Spleen (tissue), 11 donors: ENCODE results near the gene PIGV. TPM values are rescaled to one million over a fixed set of nuclear protein-coding genes. Genes with fewer than 3 reads are reported as not detected.

Experiments used
- DNase-seq: peaks from one replicate; pipeline ENCODE4 v3.0.0-alpha.2; 2020
- H3K27ac ChIP-seq, 8 donors: fragments of 200-600 bp; sonication (generic) in 7 of 8; 1 replicate in 4 of 8; 2 replicates in 4 of 8; pipeline versions ENCODE4 v1.5.0 to v1.8.0; 2016 to 2021; ENCODE audit warnings: inconsistent platforms in 4 of 8, mild to moderate bottlenecking in 4 of 8, moderate library complexity in 1 of 8
- H3K27me3 ChIP-seq, 7 donors: fragments of 200-600 bp; sonication (generic) in 6 of 7; replicated peaks in 1 of 7; 1 replicate in 4 of 7; 2 replicates in 3 of 7; pipeline versions ENCODE4 v1.5.0 to v1.8.0; 2016 to 2021; ENCODE audit warnings: inconsistent platforms in 3 of 7, mild to moderate bottlenecking in 1 of 7
- H3K36me3 ChIP-seq, 6 donors: fragments of 200-600 bp; sonication (generic) in 5 of 6; 1 replicate in 4 of 6; 2 replicates in 2 of 6; pipeline versions ENCODE4 v1.5.0 to v1.8.0; 2016 to 2021; ENCODE audit warnings: inconsistent platforms in 2 of 6
- H3K4me1 ChIP-seq, 6 donors: fragments of 200-600 bp; sonication (generic) in 5 of 6; 1 replicate in 3 of 6; 2 replicates in 3 of 6; pipeline versions ENCODE4 v1.5.0 to v1.8.0; 2016 to 2021; ENCODE audit warnings: inconsistent platforms in 3 of 6
- H3K4me3 ChIP-seq, 8 donors: fragments of 200-600 bp; sonication (generic) in 7 of 8; 1 replicate in 4 of 8; 2 replicates in 4 of 8; pipeline versions ENCODE4 v1.5.0 to v1.8.0; 2016 to 2021; ENCODE audit warnings: inconsistent platforms in 4 of 8, mild to moderate bottlenecking in 4 of 8, moderate library complexity in 2 of 8
- H3K9me3 ChIP-seq, 8 donors: fragments of 200-600 bp; sonication (generic) in 7 of 8; 1 replicate in 4 of 8; 2 replicates in 4 of 8; pipeline versions ENCODE4 v1.5.0 to v1.8.0; 2016 to 2021; ENCODE audit warnings: inconsistent platforms in 4 of 8
- CTCF ChIP-seq, 11 experiments: fragments of 200-600 bp in 7 of 11; fragments of 450-650 bp in 4 of 11; sonication (generic) in 4 of 11; IDR thresholded peaks in 8 of 11; conservative IDR thresholded peaks in 3 of 11; 1 replicate in 7 of 11; 2 replicates in 4 of 11; pipeline versions ENCODE4 v1.4.0 to v1.8.0; 2016 to 2021; ENCODE audit warnings: antibody characterized with exemption in 11 of 11, inconsistent platforms in 4 of 11, mild to moderate bottlenecking in 1 of 11
- POLR2A ChIP-seq, 3 donors: fragments of 450-650 bp; IDR thresholded peaks; one replicate each; pipeline ENCODE4 v1.5.1; 2017; ENCODE audit warnings: antibody characterized with exemption in 3 of 3, mild to moderate bottlenecking in 1 of 3
- POLR2AphosphoS5 ChIP-seq, 3 donors: sonication (generic); formaldehyde crosslinking; IDR thresholded peaks; one replicate each; pipeline ENCODE4 v1.5.1; 2017; ENCODE audit warnings: antibody characterized with exemption in 3 of 3
- WGBS, 5 donors: extraction: QIAGEN DNeasy Blood & Tissue Kit in 3 of 5; methylation state at CpG; one replicate each; pipeline versions ENCODE4 v1.1.5 to v1.1.7; 2013 to 2018; 5-methylcytosine and 5-hydroxymethylcytosine counted together
- intact Hi-C: fragments of 100-400 bp; cut with DNase I; formaldehyde crosslinking; loops from one replicate; pipeline ENCODE4 v1.15.0; 2023; ENCODE audit warnings: low total_unique reads
- polyA plus RNA-seq, 3 donors: library from polyadenylated mRNA; stranded (reverse); fragments of 200-250 nt; gene quantifications; one replicate each; pipeline ENCODE4 v1.2.1, GENCODE V29; 2013
- total RNA-seq, 7 donors: library from RNA; depleted of rRNA in 3 of 7; stranded (reverse); fragments of >200 nt in 3 of 7; fragmentation: NEBNext Ultra II Directional in 4 of 7; extraction: Animal tissue kit (Norgen Biotek cat#: 25700) in 4 of 7; gene quantifications; one replicate each; pipeline versions ENCODE4 v1.1.0 to v1.2.1, GENCODE V29; 2016 to 2021
- donor health status: healthy with polysubstance abuse.
- donor health status: DM: no; HTN: no; CAD: no; lungs with moderate emphysema.
- donor health status: DM: no; HTN: no; CAD: no.
- donor health status: Bipolar disorder and iron deficiency.
- donor health status: healthy.
- donor health status: DM: no; HTN: no; CAD: no.
- donor health status: DM: yes; HTN: yes; CAD: no.

Gene PIGV
- total and polyA plus RNA-seq, 10 donors: 4.8 to 21.8 (median 10.3) TPM

- Histone ChIP-seq H3K27me3 (no peaks in the 10 kb centered on the region), H3K36me3 (peaks cover 0 to 33% (median 5%) of the 10 kb centered on the region in 6 donors), H3K4me1 (peaks cover 44 to 93% (median 74%) of the 10 kb centered on the region in 6 donors), H3K4me3 (peak overlapping the region in 4 of 8 donors; percentile 72 to 96 (median 86)), H3K9me3 (no peaks in the 10 kb centered on the region), H3K27ac (peak overlapping the region; percentile 96 to 100 (median 99))
- intact Hi-C loops: loop anchor here (5.0 kb wide), 1 partner anchor 89 kb away; the partner anchor contains the start of gene ARID1A
- peak in 1 of 3 donors; percentile 62 for TF ChIP-seq POLR2AphosphoS5 (IDR thresholded peaks at IDR 0.05)
- no peak for TF ChIP-seq POLR2A (IDR thresholded peaks at IDR 0.05)
- DNase-seq: no peak
- 56 to 65% (median 61%) methylated on average over 5 of the region's 5 CpGs for WGBS, 5 donors
Measured at GRCh38 chr1:26785611-26786436, 1.9 kb upstream of the PIGV start.

GRCh38 chr1:26786437-26787380 lies 1.0 kb upstream of the PIGV start:
- peak overlapping the region; percentile 96 to 100 (median 99) for H3K27ac ChIP-seq
- H3K27me3 ChIP-seq: no peaks in the 10 kb centered on the region
- intact Hi-C loops: loop anchor here (5.0 kb wide), 1 partner anchor 89 kb away; the partner anchor contains the start of gene ARID1A
- 0 to 4% (median 3%) methylated on average over 12 of the region's 12 CpGs for WGBS, 5 donors
- H3K4me3 ChIP-seq: peak overlapping the region; percentile 63 to 96 (median 75)
- peak; percentile 87 for DNase-seq
- H3K36me3 ChIP-seq: peaks cover 0 to 33% (median 0%) of the 10 kb centered on the region in 6 donors
- TF ChIP-seq POLR2AphosphoS5 (IDR thresholded peaks at IDR 0.05) (peak in 1 of 3 donors; percentile 67), CTCF (IDR thresholded peaks at IDR 0.05 in 8 of 11, conservative IDR thresholded peaks at IDR 0.05 in 3 of 11) (no peak), POLR2A (IDR thresholded peaks at IDR 0.05) (peak in 1 of 3 donors; percentile 31)
- H3K9me3 ChIP-seq: no peaks in the 10 kb centered on the region
- peaks cover 44 to 93% (median 71%) of the 10 kb centered on the region in 6 donors for H3K4me1 ChIP-seq

- Histone ChIP-seq H3K36me3 (peaks cover 0 to 32% (median 0%) of the 10 kb centered on the region in 6 donors), H3K4me3 (peak overlapping the region; percentile 63 to 96 (median 75)), H3K27ac (peak overlapping the region; percentile 96 to 100 (median 99)), H3K4me1 (peaks cover 44 to 90% (median 71%) of the 10 kb centered on the region in 6 donors), H3K9me3 (no peaks in the 10 kb centered on the region), H3K27me3 (no peaks in the 10 kb centered on the region)
- no peak for TF ChIP-seq POLR2AphosphoS5 (IDR thresholded peaks at IDR 0.05)
- TF ChIP-seq POLR2A (IDR thresholded peaks at IDR 0.05): no peak
- no peak for TF ChIP-seq CTCF (IDR thresholded peaks at IDR 0.05 in 8 of 11, conservative IDR thresholded peaks at IDR 0.05 in 3 of 11)
- WGBS, 5 donors: 0 to 1% (median 0%) methylated on average over 11 of the region's 11 CpGs
- intact Hi-C loops: loop anchor here (5.0 kb wide), 1 partner anchor 90 kb away; the partner anchor contains the start of gene ARID1A
- DNase-seq: no peak
Measured at GRCh38 chr1:26787381-26787705, 407 bp upstream of the PIGV start.

GRCh38 chr1:26788515-26788785 lies 700 bp downstream of the PIGV start:
- 0 to 2% (median 1%) methylated on average over 10 of the region's 10 CpGs for WGBS, 5 donors
- DNase-seq: no peak
- Histone ChIP-seq H3K9me3 (no peaks in the 10 kb centered on the region), H3K27ac (peak overlapping the region; percentile 96 to 100 (median 99)), H3K36me3 (peaks cover 0 to 32% (median 0%) of the 10 kb centered on the region in 6 donors), H3K27me3 (no peaks in the 10 kb centered on the region), H3K4me3 (peak overlapping the region; percentile 63 to 96 (median 75)), H3K4me1 (peaks cover 39 to 79% (median 61%) of the 10 kb centered on the region in 6 donors)
- TF ChIP-seq POLR2AphosphoS5 (IDR thresholded peaks at IDR 0.05): no peak
- TF ChIP-seq CTCF (IDR thresholded peaks at IDR 0.05 in 8 of 11, conservative IDR thresholded peaks at IDR 0.05 in 3 of 11): no peak
- TF ChIP-seq POLR2A (IDR thresholded peaks at IDR 0.05): no peak
- intact Hi-C loops: loop anchor here (5.0 kb wide), 1 partner anchor 91 kb away; the partner anchor contains the start of gene ARID1A
